GM08714 (cell line): ENCODE data around the gene ARR3.
"Not testable (repeated sequence)": the region's sequence is repeated elsewhere in the genome, so short reads cannot be mapped to it uniquely, and the experiment has no call there.

Source experiments
- H3K4me3 ChIP-seq: fragments of 200-500 bp; sonication (Bioruptor generic); 2 replicates; pipeline ENCODE4 v1.5.1; 2014; ENCODE audit warnings: mild to moderate bottlenecking, low read length, inconsistent platforms
- ZNF274 ChIP-seq: IDR thresholded peaks from 2 replicates; pipeline ENCODE4 v1.6.1; 2012; ENCODE audit warnings: mild to moderate bottlenecking, low read depth, low read length

ARR3 gene

DNA sequence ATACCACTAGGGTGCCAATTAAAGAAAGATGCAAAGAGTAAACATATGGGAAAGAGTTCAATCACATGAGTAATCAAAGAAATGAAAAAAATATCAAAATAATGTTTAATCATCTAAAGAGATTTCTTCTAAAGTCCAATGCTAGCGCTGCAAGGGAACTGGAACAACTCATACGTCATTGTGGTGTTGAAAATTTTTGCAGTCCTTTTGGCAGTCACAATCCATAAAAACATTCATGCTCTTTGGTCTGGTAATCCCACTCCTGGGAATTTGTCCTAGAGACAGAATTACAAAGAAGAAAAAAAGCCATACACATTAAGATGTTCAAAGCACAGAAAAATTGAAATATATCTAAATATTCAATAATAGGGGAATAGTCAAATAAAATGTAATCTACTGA is 12.7 kb upstream of the ARR3 start:
- no peak for TF ChIP-seq ZNF274
- no peak overlapping the region for H3K4me3 ChIP-seq

DNA sequence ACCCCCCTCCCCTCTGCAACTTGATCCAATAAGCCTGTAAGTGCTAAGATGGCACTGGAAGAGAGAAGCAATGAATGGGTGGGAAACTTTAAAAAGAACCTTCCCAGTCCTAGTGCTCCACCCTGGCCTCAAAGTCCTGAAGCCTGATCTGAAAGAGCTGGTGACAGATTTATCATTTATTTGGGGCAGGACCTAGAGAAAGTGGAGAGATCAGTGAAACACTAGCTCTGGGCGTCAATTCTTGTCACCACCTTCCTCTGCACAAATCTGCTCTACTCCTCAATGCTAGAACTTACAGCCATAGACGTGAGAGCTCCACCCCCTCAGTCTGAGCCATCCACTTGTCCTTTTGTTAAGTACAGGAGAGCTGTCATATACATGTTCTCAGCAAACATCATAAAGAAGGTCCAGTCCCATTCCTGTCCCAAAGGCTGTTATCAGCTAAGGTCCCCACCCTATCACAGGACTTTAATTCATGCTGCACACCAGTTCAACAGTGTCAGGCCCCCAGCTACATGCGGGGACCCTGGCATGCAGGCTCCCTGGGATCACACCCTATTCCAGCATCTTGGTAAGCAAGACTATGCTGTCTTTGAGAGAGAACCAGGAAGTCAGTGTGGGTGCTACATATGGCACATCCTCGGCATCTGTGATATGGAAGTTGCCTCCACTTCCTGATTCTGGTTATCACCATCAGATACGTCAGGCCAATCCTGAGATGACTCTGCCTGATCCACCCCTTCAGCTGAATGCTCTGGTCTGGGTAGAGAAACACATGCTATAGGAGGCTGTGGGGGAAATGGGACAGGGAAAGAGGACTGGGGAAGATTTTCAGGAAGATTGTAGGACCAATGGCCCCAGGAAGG is 10.5 kb upstream of the ARR3 start:
- TF ChIP-seq ZNF274, result no peak

DNA sequence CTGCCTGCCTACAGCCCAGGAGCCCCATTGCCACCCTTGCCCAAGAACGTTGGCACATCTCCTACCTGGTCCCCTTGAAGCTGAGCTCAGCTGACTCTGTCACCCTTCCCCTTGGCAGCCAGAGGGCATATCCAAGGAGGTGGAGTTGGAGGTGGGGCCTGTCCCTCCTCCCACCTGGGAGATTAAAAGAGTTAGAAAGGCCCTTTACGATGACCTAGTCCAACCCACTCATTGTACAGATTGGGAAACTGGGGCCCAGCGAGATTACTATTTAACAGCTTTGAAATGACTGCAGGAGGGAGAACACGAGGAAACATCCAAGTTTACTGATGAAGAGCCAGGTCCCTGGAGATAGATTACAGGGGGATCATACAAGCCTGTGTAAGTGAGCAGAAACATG is 8.0 kb upstream of the ARR3 start, which contains the start of gene P2RY4:
Gene P2RY4, minus strand, starts transcription at position 101 of the 400 bp plus-strand sequence. CDS start 580 bp downstream, outside the sequence.
- no peak for TF ChIP-seq ZNF274
- H3K4me3 ChIP-seq, result no peak within 1 kb of the TSS

More for the DNA sequence above, 10.5 kb upstream of the ARR3 start:
- no peak overlapping the region for H3K4me3 ChIP-seq

DNA sequence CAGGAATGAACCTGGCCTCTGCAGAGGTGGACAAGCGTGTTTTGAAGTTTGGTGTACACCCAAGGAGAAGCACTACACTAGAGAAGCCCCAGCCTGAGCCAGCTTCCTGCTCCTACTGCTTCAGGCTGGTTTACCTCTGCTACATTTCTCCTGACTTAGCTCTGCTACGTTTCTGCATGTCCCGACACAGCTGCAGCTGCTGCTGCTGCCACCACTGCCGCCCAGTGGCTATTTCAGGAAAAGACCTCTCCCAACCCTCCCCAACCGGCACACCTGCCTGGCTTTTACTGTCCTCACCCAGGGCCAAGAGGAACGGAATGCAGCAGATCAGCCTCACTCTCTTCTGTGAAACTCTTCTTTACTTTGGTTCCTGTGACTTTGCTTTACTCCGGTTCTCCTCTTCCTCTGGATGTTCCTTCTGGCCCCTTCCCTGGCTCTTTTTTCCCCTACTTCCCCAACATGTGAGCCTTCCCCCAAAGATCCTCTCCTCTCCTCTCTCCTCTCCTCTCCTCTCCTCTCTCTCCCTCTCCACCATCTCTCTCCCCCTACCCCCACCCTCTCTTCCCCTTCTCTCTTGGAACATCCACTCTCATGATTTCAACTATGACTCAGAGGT is 5.1 kb upstream of the ARR3 start:
- H3K4me3 ChIP-seq, result no peak overlapping the region
- no peak for TF ChIP-seq ZNF274

DNA sequence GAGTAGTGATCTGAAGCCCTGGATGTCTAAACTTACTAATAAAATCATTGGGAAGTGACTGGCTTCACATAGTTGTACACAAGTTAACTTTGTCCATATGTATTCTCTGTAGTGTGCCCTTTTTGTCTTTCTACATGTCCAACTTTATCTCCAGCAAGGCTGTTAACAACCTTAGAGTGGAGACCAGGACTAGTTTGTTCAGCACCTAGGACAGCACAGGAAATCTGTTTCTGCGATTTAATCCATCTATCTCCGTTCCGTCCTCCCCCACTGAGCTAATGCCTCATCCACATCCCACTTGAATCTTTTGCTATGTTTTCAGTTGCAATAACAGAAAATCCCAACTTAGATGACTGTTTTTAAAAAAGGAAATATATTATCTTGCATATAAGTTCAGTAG is 3.4 kb upstream of the ARR3 start:
- TF ChIP-seq ZNF274, result no peak
- no peak overlapping the region for H3K4me3 ChIP-seq

DNA sequence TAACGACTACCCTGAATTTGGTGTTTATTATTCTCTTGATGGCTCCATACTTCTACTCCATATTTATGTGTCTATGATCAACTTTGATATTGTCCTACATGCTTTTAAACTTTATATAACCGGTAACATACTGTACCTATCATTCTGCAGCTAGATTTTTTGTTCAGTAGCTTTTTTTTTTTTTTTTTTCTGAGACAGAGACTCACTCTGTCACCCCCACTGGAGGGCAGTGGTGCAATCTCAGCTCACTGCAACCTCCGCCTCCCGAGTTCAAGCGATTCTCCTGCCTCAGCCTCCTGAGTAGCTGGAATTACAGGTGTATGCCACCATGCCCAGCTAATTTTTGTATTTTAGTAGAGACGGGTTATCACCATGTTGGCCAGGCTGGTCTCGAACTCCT is 5.9 kb downstream of the ARR3 start:
- H3K4me3 ChIP-seq, result not testable (repeated sequence)

DNA sequence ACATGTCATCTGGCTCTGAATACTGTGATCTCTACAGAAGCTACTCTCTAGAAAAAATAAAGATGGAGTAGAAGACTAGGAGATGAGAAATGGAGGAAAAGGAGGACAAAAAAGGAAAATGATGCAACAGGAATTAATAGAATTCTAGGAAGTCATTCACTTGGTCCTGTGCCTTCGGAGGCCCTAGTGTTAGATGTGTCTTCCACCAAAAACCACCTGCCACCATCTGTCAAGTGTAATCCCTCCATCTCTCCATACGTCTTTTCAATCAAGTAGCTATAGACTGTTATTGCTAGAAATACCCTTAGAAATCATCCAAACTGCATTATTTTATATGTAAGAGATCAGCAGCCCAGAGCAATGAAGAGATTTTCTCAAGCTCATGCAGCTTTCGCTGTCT is 10.9 kb downstream of the ARR3 start:
- no peak for TF ChIP-seq ZNF274
- no peak overlapping the region for H3K4me3 ChIP-seq

DNA sequence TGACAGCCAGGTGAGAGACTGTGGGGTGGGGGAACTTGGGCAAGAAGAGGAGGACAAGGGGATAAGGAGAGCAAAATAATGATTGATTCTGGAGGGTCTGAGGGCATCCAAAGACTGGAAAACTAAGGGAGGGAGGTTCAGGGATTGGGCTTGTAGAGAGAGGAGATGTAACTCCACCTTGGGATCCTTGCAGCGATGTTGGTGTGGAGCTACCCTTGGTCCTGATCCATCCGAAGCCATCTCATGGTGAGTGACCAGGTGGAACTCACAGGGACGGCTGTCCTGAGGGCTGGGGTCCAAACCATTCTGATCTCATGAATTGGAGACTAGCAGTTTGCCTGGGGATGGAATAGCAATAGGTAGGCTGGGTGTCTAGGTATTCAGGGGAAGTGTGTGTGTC is 12.4 kb downstream of the ARR3 start:
- H3K4me3 ChIP-seq, result no peak overlapping the region
- no peak for TF ChIP-seq ZNF274

DNA sequence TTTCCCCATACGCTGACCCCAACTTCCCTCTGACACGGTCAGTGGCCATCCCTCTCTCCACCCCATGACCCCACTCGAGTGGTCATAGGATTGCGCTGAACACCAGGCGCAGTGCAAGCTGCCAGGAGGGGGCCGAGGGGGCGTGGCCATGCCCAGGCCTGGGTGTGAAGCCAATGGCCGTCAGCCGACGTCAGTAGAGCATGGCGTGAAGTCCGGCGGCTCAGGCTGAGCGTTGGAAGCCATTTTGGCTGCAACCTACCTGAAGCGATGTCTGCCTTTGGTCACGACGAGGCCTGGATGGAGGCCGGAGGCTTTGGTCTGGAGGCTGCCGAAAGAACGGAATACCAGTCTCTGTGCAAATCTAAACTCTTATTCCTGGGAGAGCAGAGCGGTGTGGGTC is 13.8 kb downstream of the ARR3 start, which contains the start of gene RAB41:
Gene RAB41, plus strand, starts transcription at position 222 of the 400 bp plus-strand sequence. Its CDS starts 46 bp downstream, at position 268.
- H3K4me3 ChIP-seq, result no peak within 1 kb of the TSS
- TF ChIP-seq ZNF274, result no peak

DNA sequence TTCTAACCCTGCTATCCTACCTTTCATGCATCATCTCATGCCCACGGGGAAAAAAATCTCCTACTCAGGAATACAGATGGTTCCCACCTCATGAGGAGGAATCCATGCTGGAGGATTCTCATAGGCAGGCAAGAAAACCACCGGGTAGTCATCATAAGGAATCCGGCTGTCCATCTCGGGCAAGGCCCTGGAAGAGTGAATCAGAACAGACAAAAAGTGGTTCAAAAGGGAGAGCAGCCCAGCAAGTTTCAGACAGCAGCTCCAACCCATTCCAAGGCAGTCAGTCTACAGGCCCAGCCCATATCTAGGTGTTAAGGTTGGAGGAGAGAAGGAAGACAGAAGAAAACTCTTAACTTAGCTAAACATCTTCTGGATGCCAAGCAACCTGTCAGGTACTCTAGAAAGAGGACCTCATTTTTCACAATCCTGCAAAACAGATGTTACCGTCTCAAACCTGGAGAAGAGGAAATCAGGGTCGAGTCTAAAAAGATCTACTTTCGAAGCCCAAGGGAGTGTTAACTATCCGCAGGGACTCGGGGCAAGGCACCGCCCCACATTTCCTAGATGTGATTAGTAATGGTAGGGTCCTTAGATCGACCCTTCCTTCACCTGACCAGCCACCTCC is 21.1 kb downstream of the ARR3 start:
- no peak for TF ChIP-seq ZNF274
- peak overlapping the region; percentile 61 for H3K4me3 ChIP-seq

DNA sequence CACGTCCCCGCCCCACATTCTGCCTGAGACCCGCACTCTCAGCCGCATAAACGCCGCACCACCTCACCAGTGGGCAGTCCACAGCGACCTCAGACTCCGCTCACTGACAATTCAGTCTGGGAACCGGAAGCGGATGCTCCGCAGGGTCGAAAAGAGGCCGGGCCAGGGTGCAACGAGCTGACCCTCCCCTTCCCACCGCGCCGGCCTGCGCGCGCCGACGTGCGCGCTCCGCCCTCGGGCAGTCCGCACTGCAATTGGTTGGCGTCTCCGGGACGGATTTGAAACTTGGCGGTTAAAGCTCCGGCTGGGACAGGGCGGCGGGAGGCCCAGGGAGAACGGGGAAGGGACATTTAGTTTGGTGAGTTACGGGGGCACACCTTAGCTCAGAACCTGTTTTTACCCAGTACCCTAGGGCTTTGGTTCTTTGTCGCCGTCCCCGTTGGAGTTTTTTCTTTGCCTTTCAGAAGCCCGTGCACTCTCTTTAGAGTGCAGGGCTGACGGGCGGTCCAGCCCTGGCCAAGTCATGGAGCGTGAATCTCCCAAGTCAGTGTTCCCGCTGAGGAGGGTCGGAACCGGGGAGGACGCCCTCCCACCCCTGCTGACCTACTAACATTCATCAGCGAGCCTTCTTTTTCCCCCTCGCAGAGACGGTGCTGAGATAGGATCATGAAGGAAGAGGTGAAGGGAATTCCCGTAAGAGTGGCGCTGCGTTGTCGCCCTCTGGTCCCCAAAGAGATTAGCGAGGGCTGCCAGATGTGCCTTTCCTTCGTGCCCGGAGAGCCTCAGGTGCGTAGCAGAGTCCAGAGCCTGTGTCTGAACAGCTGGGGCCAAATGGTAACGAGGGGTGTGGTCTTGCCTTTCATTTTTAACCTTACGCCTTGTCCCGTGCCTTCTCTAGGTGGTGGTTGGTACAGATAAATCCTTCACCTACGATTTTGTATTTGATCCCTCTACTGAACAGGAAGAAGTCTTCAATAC is 21.9 kb downstream of the ARR3 start, which contains the start of the genes KIF4A and PDZD11:
Gene KIF4A, plus strand, starts transcription at position 312 of the 978 bp plus-strand sequence. Its CDS starts 355 bp downstream, at position 667.
Gene PDZD11, minus strand, starts transcription at position 135 of the 978 bp plus-strand sequence. CDS start 586 bp downstream, outside the sequence.
- H3K4me3 ChIP-seq, result peak within 1 kb of the TSS; percentile 61
- no peak for TF ChIP-seq ZNF274

DNA sequence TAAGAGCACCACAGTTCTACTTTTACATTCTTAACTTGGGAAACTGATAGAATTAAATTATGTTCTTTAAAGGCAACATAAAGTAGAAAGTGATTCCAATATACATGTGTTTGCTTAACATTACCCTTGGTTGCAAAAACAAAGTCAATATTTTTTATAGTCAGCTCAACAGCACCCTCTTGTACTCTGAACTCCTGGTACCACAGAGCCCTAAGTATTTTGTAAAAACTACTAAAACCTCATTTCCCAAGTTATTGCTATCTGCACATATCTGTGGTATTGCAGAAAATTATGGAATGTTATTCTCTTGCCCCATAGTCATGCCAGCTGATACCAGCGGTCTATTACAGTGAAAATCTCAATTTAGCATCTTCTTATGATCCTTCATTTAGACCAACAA is 24.7 kb downstream of the ARR3 start:
- no peak for TF ChIP-seq ZNF274
- H3K4me3 ChIP-seq, result no peak overlapping the region

DNA sequence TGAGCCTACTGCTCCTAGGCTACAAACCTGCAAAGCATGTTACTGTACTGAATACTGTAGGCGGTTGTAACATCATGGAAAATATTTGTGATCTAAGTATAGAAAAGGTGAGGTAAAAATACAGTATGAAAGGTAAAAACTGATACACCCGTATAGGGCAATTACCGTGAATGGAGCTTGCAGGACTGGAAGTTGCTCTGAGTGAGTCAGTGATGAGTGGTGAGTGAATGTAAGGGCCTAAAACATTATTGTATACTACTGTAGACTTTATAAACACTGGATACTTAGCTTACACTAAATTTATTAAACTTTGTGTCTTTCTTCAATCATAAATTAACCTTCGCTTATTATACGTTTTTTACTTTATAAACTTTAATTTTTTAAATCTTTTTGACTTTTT is 25.5 kb downstream of the ARR3 start:
- H3K4me3 ChIP-seq, result no peak overlapping the region
- no peak for TF ChIP-seq ZNF274
